GM23338 (cell line): Measurements from ENCODE around the gene PGRMC2.
"Not testable (repeated sequence)": the region's sequence is repeated elsewhere in the genome, so short reads cannot be mapped to it uniquely, and the experiment has no call there.

Experiments used
- EZH2phosphoT487 ChIP-seq: fragments of 200-600 bp; sonication (generic); IDR thresholded peaks from one replicate; pipeline ENCODE4 v1.8.1; 2018; ENCODE audit warnings: antibody characterized with exemption; ENCODE audit not compliant: unreplicated experiment
- JUNB ChIP-seq: IDR thresholded peaks from one replicate; pipeline ENCODE4 v1.6.1; 2016; ENCODE audit warnings: antibody characterized with exemption; ENCODE audit not compliant: unreplicated experiment
- NANOG ChIP-seq: IDR thresholded peaks from 2 replicates; pipeline ENCODE4 v1.6.1; 2016; ENCODE audit warnings: antibody characterized with exemption, borderline replicate concordance
- POLR2AphosphoS5 ChIP-seq: IDR thresholded peaks from 2 replicates; pipeline ENCODE4 v1.6.1; 2016; ENCODE audit warnings: antibody characterized with exemption, low read depth
- REST ChIP-seq: IDR thresholded peaks from one replicate; pipeline ENCODE4 v1.6.1; 2018; ENCODE audit warnings: antibody characterized with exemption; ENCODE audit not compliant: unreplicated experiment
- STAT1 ChIP-seq: IDR thresholded peaks from one replicate; pipeline ENCODE4 v1.6.1; 2016; ENCODE audit warnings: antibody characterized with exemption; ENCODE audit not compliant: unreplicated experiment
- TF ChIP-seq, protein P1 (sequence below), 2 experiments: fragments of 200-600 bp in 1 of 2; sonication (generic) in 1 of 2; conservative IDR thresholded peaks; 2 replicates each; pipeline versions ENCODE4 v1.5.1 to v1.6.1; 2016 to 2017; ENCODE audit warnings: antibody characterized with exemption in 2 of 2, low read depth in 2 of 2, mild to moderate bottlenecking in 2 of 2, moderate library complexity in 1 of 2

- not testable (repeated sequence) for TF ChIP-seq POLR2AphosphoS5, REST, EZH2phosphoT487, NANOG, JUNB, STAT1
- TF ChIP-seq, protein P1, sequence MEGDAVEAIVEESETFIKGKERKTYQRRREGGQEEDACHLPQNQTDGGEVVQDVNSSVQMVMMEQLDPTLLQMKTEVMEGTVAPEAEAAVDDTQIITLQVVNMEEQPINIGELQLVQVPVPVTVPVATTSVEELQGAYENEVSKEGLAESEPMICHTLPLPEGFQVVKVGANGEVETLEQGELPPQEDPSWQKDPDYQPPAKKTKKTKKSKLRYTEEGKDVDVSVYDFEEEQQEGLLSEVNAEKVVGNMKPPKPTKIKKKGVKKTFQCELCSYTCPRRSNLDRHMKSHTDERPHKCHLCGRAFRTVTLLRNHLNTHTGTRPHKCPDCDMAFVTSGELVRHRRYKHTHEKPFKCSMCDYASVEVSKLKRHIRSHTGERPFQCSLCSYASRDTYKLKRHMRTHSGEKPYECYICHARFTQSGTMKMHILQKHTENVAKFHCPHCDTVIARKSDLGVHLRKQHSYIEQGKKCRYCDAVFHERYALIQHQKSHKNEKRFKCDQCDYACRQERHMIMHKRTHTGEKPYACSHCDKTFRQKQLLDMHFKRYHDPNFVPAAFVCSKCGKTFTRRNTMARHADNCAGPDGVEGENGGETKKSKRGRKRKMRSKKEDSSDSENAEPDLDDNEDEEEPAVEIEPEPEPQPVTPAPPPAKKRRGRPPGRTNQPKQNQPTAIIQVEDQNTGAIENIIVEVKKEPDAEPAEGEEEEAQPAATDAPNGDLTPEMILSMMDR (conservative IDR thresholded peaks at IDR 0.05; ENCODE audit: low read depth in 2 of 2) = not testable (repeated sequence)
These were observed 20.4 kb downstream of the PGRMC2 start for GRCh38 chr4:128267171-128267570.
